Spleen (tissue), 7 donors: ENCODE measurements around the gene PCSK6.
A peak's percentile ranks its signal among the peaks of the same experiment; 100 is the strongest.

Experiments
- CTCF ChIP-seq, 11 experiments: fragments of 200-600 bp in 7 of 11; fragments of 450-650 bp in 4 of 11; sonication (generic) in 4 of 11; IDR thresholded peaks in 8 of 11; conservative IDR thresholded peaks in 3 of 11; 1 replicate in 7 of 11; 2 replicates in 4 of 11; pipeline versions ENCODE4 v1.4.0 to v1.8.0; 2016 to 2021; ENCODE audit warnings: antibody characterized with exemption in 11 of 11, inconsistent platforms in 4 of 11, mild to moderate bottlenecking in 1 of 11
- POLR2A ChIP-seq, 3 donors: fragments of 450-650 bp; IDR thresholded peaks; one replicate each; pipeline ENCODE4 v1.5.1; 2017; ENCODE audit warnings: antibody characterized with exemption in 3 of 3, mild to moderate bottlenecking in 1 of 3
- POLR2AphosphoS5 ChIP-seq, 3 donors: sonication (generic); formaldehyde crosslinking; IDR thresholded peaks; one replicate each; pipeline ENCODE4 v1.5.1; 2017; ENCODE audit warnings: antibody characterized with exemption in 3 of 3
- donor health status: DM: no; HTN: no; CAD: no; lungs with moderate emphysema.
- donor health status: DM: no; HTN: no; CAD: no.
- donor health status: DM: no; HTN: no; CAD: no.

GRCh38 chr15:101447561-101448071 is 41.9 kb downstream of the PCSK6 start:
- no peak for TF ChIP-seq CTCF (IDR thresholded peaks at IDR 0.05 in 8 of 11, conservative IDR thresholded peaks at IDR 0.05 in 3 of 11)
- no peak for TF ChIP-seq POLR2A (IDR thresholded peaks at IDR 0.05)
- TF ChIP-seq POLR2AphosphoS5 (IDR thresholded peaks at IDR 0.05) = peak in 1 of 3 donors; percentile 34
